ENCODE data around the gene PRDX5.

Gene PRDX5

GRCh38 chr11:64352995-64353714, 35.2 kb downstream of the PRDX5 start:
- TF ChIP-seq CEBPB (IDR thresholded peaks at IDR 0.05), result no peak
- TF ChIP-seq NFIC (IDR thresholded peaks at IDR 0.05), result no peak
- no peak for TF ChIP-seq MAX (IDR thresholded peaks at IDR 0.05)
- no peak for TF ChIP-seq FOXM1 (IDR thresholded peaks at IDR 0.05; ENCODE audit: borderline replicate concordance, low read depth)
- TF ChIP-seq TEAD4 (IDR thresholded peaks at IDR 0.05), result no peak
- no peak for TF ChIP-seq EGR1 (IDR thresholded peaks at IDR 0.05)
- no peak for TF ChIP-seq CREB1 (IDR thresholded peaks at IDR 0.05; ENCODE audit: low read depth)
- TF ChIP-seq, protein P1, sequence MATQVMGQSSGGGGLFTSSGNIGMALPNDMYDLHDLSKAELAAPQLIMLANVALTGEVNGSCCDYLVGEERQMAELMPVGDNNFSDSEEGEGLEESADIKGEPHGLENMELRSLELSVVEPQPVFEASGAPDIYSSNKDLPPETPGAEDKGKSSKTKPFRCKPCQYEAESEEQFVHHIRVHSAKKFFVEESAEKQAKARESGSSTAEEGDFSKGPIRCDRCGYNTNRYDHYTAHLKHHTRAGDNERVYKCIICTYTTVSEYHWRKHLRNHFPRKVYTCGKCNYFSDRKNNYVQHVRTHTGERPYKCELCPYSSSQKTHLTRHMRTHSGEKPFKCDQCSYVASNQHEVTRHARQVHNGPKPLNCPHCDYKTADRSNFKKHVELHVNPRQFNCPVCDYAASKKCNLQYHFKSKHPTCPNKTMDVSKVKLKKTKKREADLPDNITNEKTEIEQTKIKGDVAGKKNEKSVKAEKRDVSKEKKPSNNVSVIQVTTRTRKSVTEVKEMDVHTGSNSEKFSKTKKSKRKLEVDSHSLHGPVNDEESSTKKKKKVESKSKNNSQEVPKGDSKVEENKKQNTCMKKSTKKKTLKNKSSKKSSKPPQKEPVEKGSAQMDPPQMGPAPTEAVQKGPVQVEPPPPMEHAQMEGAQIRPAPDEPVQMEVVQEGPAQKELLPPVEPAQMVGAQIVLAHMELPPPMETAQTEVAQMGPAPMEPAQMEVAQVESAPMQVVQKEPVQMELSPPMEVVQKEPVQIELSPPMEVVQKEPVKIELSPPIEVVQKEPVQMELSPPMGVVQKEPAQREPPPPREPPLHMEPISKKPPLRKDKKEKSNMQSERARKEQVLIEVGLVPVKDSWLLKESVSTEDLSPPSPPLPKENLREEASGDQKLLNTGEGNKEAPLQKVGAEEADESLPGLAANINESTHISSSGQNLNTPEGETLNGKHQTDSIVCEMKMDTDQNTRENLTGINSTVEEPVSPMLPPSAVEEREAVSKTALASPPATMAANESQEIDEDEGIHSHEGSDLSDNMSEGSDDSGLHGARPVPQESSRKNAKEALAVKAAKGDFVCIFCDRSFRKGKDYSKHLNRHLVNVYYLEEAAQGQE (IDR thresholded peaks at IDR 0.05; ENCODE audit: low read depth), result no peak
- no peak for TF ChIP-seq ZBTB7A (IDR thresholded peaks at IDR 0.05; ENCODE audit: low read depth)
- TF ChIP-seq TCF12 (IDR thresholded peaks at IDR 0.05; ENCODE audit: low read depth), result no peak
- no peak for TF ChIP-seq RAD21 (IDR thresholded peaks at IDR 0.05; ENCODE audit: low read depth)
- no peak for TF ChIP-seq EP300 (IDR thresholded peaks at IDR 0.05; ENCODE audit: borderline replicate concordance)
- TF ChIP-seq TAF1 (IDR thresholded peaks at IDR 0.05; ENCODE audit: low read depth), result no peak
- TF ChIP-seq YY1 (IDR thresholded peaks at IDR 0.05; ENCODE audit: low read depth), result no peak
- TF ChIP-seq USF1 (IDR thresholded peaks at IDR 0.05), result no peak

GRCh38 chr11:64353715-64354506, 36.0 kb downstream of the PRDX5 start:
- TF ChIP-seq EP300 (IDR thresholded peaks at IDR 0.05; ENCODE audit: borderline replicate concordance), result no peak

GRCh38 chr11:64355078-64355940, 37.4 kb downstream of the PRDX5 start:
- peak; percentile 88 for TF ChIP-seq RAD21 (IDR thresholded peaks at IDR 0.05; ENCODE audit: low read depth)
- TF ChIP-seq CEBPB (IDR thresholded peaks at IDR 0.05), result no peak
- TF ChIP-seq TAF1 (IDR thresholded peaks at IDR 0.05; ENCODE audit: low read depth), result no peak
- TF ChIP-seq MAX (IDR thresholded peaks at IDR 0.05), result 0 out of 2 replicates have a peak, but pooled peaks have one; percentile 41
- TF ChIP-seq FOXM1 (IDR thresholded peaks at IDR 0.05; ENCODE audit: borderline replicate concordance, low read depth), result no peak
- peak; percentile 91 for TF ChIP-seq ZBTB7A (IDR thresholded peaks at IDR 0.05; ENCODE audit: low read depth)

DNA sequence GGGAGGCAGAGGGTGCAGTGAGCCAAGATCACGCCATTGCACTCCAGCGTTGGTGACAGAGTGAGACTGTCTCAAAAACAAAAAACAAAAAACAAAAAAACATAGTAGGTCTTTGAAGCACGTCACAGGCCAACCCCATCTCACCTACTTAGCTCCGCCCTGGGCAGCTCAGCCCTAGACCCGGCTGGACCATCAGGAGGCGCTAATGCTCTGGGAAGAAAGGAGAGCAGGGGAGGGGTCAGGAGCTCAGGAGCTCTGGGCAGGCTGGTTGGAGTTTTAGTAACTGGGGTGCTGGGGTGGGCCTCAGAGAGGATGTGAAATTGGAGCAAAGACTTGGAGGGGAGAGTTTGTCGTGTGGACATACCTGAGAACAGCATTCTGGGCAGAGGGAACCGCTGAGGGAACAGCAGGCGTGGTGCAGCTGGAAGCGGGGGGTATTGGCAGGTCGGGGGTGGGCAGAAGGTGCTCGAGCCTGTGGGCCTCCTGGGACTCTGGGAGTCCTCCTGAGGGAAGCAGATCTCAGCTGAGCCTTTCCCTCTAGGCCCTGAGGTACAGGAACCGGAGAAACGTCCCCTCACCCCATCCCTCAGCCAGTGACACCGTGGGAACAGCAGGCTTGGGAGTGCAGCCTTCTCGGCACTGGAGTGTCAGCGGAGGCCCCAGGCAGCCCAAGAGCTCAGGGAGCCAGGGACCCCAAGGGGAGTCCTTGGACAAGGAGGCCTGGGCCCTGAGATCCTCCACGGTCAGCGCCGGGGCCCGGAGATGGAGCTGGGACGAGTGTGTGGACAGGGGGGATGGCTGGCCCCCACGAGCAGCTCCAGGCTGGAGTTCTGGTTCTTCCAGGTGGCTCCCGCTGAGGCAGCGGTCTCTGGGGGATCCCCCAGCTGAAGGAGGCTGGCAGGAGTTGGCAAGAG, 38.8 kb downstream of the PRDX5 start:
- TF ChIP-seq TEAD4 (IDR thresholded peaks at IDR 0.05) (no peak), RAD21 (IDR thresholded peaks at IDR 0.05; ENCODE audit: low read depth) (peak; percentile 65)

GRCh38 chr11:64357446-64357845, 39.5 kb downstream of the PRDX5 start:
- TF ChIP-seq MAX (IDR thresholded peaks at IDR 0.05), result no peak
- no peak for TF ChIP-seq NFIC (IDR thresholded peaks at IDR 0.05)
- no peak for TF ChIP-seq USF1 (IDR thresholded peaks at IDR 0.05)
- TF ChIP-seq TCF12 (IDR thresholded peaks at IDR 0.05; ENCODE audit: low read depth), result no peak
- TF ChIP-seq, protein P1 (IDR thresholded peaks at IDR 0.05; ENCODE audit: low read depth), result no peak
- no peak for TF ChIP-seq ZBTB7A (IDR thresholded peaks at IDR 0.05; ENCODE audit: low read depth)
- no peak for TF ChIP-seq TAF1 (IDR thresholded peaks at IDR 0.05; ENCODE audit: low read depth)
- TF ChIP-seq RAD21 (IDR thresholded peaks at IDR 0.05; ENCODE audit: low read depth), result no peak
- no peak for TF ChIP-seq CEBPB (IDR thresholded peaks at IDR 0.05)
- TF ChIP-seq EGR1 (IDR thresholded peaks at IDR 0.05), result no peak
- TF ChIP-seq YY1 (IDR thresholded peaks at IDR 0.05; ENCODE audit: low read depth), result no peak
- no peak for TF ChIP-seq CREB1 (IDR thresholded peaks at IDR 0.05; ENCODE audit: low read depth)
- no peak for TF ChIP-seq EP300 (IDR thresholded peaks at IDR 0.05; ENCODE audit: borderline replicate concordance)
- no peak for TF ChIP-seq TEAD4 (IDR thresholded peaks at IDR 0.05)
- TF ChIP-seq FOXM1 (IDR thresholded peaks at IDR 0.05; ENCODE audit: borderline replicate concordance, low read depth), result no peak
